HepG2 (cell line): Measurements from ENCODE around the gene AIMP2. TPM values are rescaled to one million over a fixed set of nuclear protein-coding genes. Genes with fewer than 3 reads are reported as not detected.
"Not testable (repeated sequence)": the region's sequence is repeated elsewhere in the genome, so short reads cannot be mapped to it uniquely, and the experiment has no call there.

Source experiments
- ATAC-seq: fragments of 200-7000 bp; cut with Tn5 transposase; 3 replicates; pipeline ENCODE4 v1.9.1; 2020; ENCODE audit warnings: mild to moderate bottlenecking, moderate library complexity
- BruUV-seq: library from RNA; stranded (reverse); fragments of 400-500 nt; replicated peaks from 2 replicates; lab custom pipeline; 2021; lab: Mats Ljungman, UMichigan
- CTCF ChIA-PET: fragments of 300-600 bp; formaldehyde crosslinking; extraction: SDS; loops from one replicate; lab custom pipeline; 2021; ENCODE audit warnings: low total read pairs, inconsistent platforms, low intra/inter-chr PET ratio; lab: Yijun Ruan, JAX
- POLR2A ChIA-PET: fragments of 350-600 bp; sonication (Branson Sonifier 250); formaldehyde crosslinking; loops from one replicate; lab custom pipeline; 2020; ENCODE audit warnings: antibody characterized with exemption, inconsistent platforms; lab: Yijun Ruan, JAX
- DNase-seq: peaks from one replicate; pipeline ENCODE4 v3.0.0-alpha.2; 2015; ENCODE audit warnings: low spot score
- FAIRE-seq: peaks from 3 replicates; lab custom pipeline; 2011; peaks lifted over from hg19 to GRCh38; lab: Jason Lieb, UNC
- H2AFZ ChIP-seq: one replicate; pipeline ENCODE4 v1.6.1; 2011; ENCODE audit warnings: low read length, inconsistent platforms
- H3K27ac ChIP-seq: fragments of 300-600 bp; 3 replicates; pipeline ENCODE4 v1.8.0; 2011; ENCODE audit warnings: mixed run types, mild to moderate bottlenecking, mixed read lengths, low read length, inconsistent platforms; ENCODE audit not compliant: insufficient read depth; ENCODE audit errors: extremely low read length
- H3K27me3 ChIP-seq, 2 experiments: fragments of 200-600 bp in 1 of 2; 2 replicates in 1 of 2; 3 replicates in 1 of 2; pipeline versions ENCODE4 v1.6.0 to v1.8.0; 2011; ENCODE audit warnings: low read length in 2 of 2, mild to moderate bottlenecking in 2 of 2, moderate library complexity in 2 of 2, inconsistent platforms in 1 of 2; ENCODE audit not compliant: insufficient read depth in 2 of 2, control insufficient read depth in 1 of 2
- H3K36me3 ChIP-seq, 2 experiments: fragments of 200-600 bp in 1 of 2; replicated peaks in 1 of 2; 2 replicates in 1 of 2; 3 replicates in 1 of 2; pipeline versions ENCODE4 v1.5.1 to v1.8.0; 2011; ENCODE audit warnings: low read length in 2 of 2, inconsistent platforms in 1 of 2; ENCODE audit not compliant: insufficient read depth in 2 of 2, control insufficient read depth in 1 of 2
- H3K4me1 ChIP-seq: 2 replicates; pipeline ENCODE4 v1.5.1; 2012; ENCODE audit warnings: low read length, inconsistent platforms; ENCODE audit not compliant: insufficient read depth
- H3K4me2 ChIP-seq: 2 replicates; pipeline ENCODE4 v1.6.0; 2011; ENCODE audit warnings: low read depth, low read length, inconsistent platforms
- H3K4me3 ChIP-seq, 3 experiments: fragments of 200-600 bp in 1 of 3; sonication (generic), shearing (Covaris generic) in 1 of 3; replicated peaks in 1 of 3; 2 replicates each; pipeline ENCODE4 v1.5.1; 2011 to 2016; ENCODE audit warnings: low read length in 3 of 3, inconsistent platforms in 2 of 3, low read depth in 2 of 3, mild to moderate bottlenecking in 2 of 3, control low read depth in 1 of 3, mixed read lengths in 1 of 3; ENCODE audit not compliant: insufficient read depth in 1 of 3
- H3K79me2 ChIP-seq: one replicate; pipeline ENCODE4 v1.6.1; 2011; ENCODE audit warnings: low read length, inconsistent platforms; ENCODE audit not compliant: insufficient read depth
- H3K9ac ChIP-seq: 2 replicates; pipeline ENCODE4 v1.6.0; 2011; ENCODE audit warnings: mild to moderate bottlenecking, low read depth, low read length, inconsistent platforms; ENCODE audit not compliant: insufficient read depth
- H3K9me3 ChIP-seq: 2 replicates; pipeline ENCODE4 v1.5.1; 2012; ENCODE audit warnings: mild to moderate bottlenecking, low read length
- H4K20me1 ChIP-seq: 2 replicates; pipeline ENCODE4 v1.6.0; 2011; ENCODE audit warnings: inconsistent platforms, mild to moderate bottlenecking, low read length, moderate library complexity; ENCODE audit not compliant: insufficient read depth
- CHD4 ChIP-seq: fragments of 200-600 bp; sonication (generic); IDR thresholded peaks from 2 replicates; pipeline ENCODE4 v1.7.0; 2017; ENCODE audit warnings: mild to moderate bottlenecking, low read length, borderline replicate concordance
- NCOA1 ChIP-seq: sonication (generic); formaldehyde crosslinking; IDR thresholded peaks from 2 replicates; pipeline ENCODE4 v1.9.0; 2021; ENCODE audit warnings: missing genetic modification reagents
- REL ChIP-seq: sonication (generic); formaldehyde crosslinking; conservative IDR thresholded peaks from 2 replicates; pipeline ENCODE4 v1.8.0; 2022; ENCODE audit warnings: mild to moderate bottlenecking, missing genetic modification reagents, moderate library complexity
- TBL1XR1 ChIP-seq: fragments of 150-350 bp; IDR thresholded peaks from 2 replicates; pipeline ENCODE4 v1.6.1; 2014; ENCODE audit warnings: borderline replicate concordance, low read length; ENCODE audit not compliant: partially characterized antibody
- WGBS: methylation state at CpG from one replicate; pipeline ENCODE4 v1.1.6; 2017; ENCODE audit warnings: low lambda C conversion rate; 5-methylcytosine and 5-hydroxymethylcytosine counted together
- in situ Hi-C: cut with HindIII; loops from 2 replicates; pipeline ENCODE4 v1.10.0; 2017; ENCODE audit warnings: low pct_unique_long_range_greater_than_20kb; ENCODE audit not compliant: extremely low pct_ligation_motif_present
- intact Hi-C: fragments of 100-400 bp; cut with micrococcal nuclease; formaldehyde crosslinking; loops from one replicate; pipeline ENCODE4 v1.10.0; 2022; ENCODE audit not compliant: unreplicated experiment
- polyA plus RNA-seq, 8 experiments: library from polyadenylated mRNA; depleted of rRNA in 3 of 8; stranded (reverse) in 7 of 8; unstranded in 1 of 8; fragments of >200 nt; fragmentation: Illumina TruSeq in 4 of 8; extraction: Trizol in 4 of 8; gene quantifications; 2 replicates each; pipeline versions ENCODE4 v1.2.1 to v1.2.3, GENCODE V29; 2011 to 2016; ENCODE audit warnings: low read depth in 4 of 8, missing spikeins in 1 of 8, mixed read lengths in 1 of 8; ENCODE audit not compliant: insufficient read depth in 1 of 8
- total RNA-seq, 5 experiments: library from RNA; depleted of rRNA; stranded (reverse); fragments of >200 nt; fragmentation: Illumina TruSeq; extraction: Trizol; gene quantifications; 2 replicates each; pipeline ENCODE4 v1.2.3, GENCODE V29; 2016; ENCODE audit warnings: low read depth in 1 of 5
- TF ChIP-seq, protein P1 (sequence below): IDR thresholded peaks from 2 replicates; pipeline ENCODE4 v1.6.1; 2016; ENCODE audit warnings: low read depth, missing genetic modification reagents, missing compliant biosample characterization
- TF ChIP-seq, protein P2 (sequence below): sonication (generic); formaldehyde crosslinking; IDR thresholded peaks from 2 replicates; pipeline ENCODE4 v1.5.0; 2020; ENCODE audit warnings: missing genetic modification reagents
- TF ChIP-seq, protein P3 (sequence below): sonication (generic); formaldehyde crosslinking; IDR thresholded peaks from 2 replicates; pipeline ENCODE4 v1.4.0; 2020; ENCODE audit warnings: missing genetic modification reagents, mild to moderate bottlenecking, borderline replicate concordance
- TF ChIP-seq, protein P4 (sequence below): sonication (generic); formaldehyde crosslinking; IDR thresholded peaks from 2 replicates; pipeline ENCODE4 v1.8.0; 2023; ENCODE audit warnings: mild to moderate bottlenecking, missing genetic modification reagents

The AIMP2 gene
- total and polyA plus RNA-seq, 2 of the 13 experiments (the other 11 are each of a cell fraction or from before 2014, with no cell fraction given) = 38.2 to 84.9 TPM

DNA sequence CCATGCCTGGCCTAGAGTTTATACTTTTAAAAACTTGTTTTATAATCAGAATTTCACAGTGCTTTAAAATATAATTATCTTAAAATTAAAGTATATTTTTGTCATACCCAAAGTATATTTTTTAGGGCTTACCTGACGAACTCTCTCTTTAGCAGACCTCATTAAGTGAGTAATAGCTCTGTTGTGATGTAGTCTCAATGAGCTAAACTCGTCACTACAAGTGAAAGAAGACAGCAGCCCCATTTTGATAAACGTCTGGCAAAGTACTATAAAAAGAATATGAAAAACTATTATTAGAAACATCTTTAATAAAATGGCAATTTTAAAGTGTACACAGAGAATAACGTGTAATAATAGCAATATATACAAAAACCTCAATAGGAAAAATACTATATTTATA is 40.7 kb downstream of the AIMP2 start (continued):
- TF ChIP-seq NCOA1 (CRISPR knock-in tag) (no peak), REL (CRISPR knock-in tag) (no peak)
- TF ChIP-seq, protein P1, sequence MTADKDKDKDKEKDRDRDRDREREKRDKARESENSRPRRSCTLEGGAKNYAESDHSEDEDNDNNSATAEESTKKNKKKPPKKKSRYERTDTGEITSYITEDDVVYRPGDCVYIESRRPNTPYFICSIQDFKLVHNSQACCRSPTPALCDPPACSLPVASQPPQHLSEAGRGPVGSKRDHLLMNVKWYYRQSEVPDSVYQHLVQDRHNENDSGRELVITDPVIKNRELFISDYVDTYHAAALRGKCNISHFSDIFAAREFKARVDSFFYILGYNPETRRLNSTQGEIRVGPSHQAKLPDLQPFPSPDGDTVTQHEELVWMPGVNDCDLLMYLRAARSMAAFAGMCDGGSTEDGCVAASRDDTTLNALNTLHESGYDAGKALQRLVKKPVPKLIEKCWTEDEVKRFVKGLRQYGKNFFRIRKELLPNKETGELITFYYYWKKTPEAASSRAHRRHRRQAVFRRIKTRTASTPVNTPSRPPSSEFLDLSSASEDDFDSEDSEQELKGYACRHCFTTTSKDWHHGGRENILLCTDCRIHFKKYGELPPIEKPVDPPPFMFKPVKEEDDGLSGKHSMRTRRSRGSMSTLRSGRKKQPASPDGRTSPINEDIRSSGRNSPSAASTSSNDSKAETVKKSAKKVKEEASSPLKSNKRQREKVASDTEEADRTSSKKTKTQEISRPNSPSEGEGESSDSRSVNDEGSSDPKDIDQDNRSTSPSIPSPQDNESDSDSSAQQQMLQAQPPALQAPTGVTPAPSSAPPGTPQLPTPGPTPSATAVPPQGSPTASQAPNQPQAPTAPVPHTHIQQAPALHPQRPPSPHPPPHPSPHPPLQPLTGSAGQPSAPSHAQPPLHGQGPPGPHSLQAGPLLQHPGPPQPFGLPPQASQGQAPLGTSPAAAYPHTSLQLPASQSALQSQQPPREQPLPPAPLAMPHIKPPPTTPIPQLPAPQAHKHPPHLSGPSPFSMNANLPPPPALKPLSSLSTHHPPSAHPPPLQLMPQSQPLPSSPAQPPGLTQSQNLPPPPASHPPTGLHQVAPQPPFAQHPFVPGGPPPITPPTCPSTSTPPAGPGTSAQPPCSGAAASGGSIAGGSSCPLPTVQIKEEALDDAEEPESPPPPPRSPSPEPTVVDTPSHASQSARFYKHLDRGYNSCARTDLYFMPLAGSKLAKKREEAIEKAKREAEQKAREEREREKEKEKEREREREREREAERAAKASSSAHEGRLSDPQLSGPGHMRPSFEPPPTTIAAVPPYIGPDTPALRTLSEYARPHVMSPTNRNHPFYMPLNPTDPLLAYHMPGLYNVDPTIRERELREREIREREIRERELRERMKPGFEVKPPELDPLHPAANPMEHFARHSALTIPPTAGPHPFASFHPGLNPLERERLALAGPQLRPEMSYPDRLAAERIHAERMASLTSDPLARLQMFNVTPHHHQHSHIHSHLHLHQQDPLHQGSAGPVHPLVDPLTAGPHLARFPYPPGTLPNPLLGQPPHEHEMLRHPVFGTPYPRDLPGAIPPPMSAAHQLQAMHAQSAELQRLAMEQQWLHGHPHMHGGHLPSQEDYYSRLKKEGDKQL (CRISPR knock-in tag) = no peak
- TF ChIP-seq, protein P2, sequence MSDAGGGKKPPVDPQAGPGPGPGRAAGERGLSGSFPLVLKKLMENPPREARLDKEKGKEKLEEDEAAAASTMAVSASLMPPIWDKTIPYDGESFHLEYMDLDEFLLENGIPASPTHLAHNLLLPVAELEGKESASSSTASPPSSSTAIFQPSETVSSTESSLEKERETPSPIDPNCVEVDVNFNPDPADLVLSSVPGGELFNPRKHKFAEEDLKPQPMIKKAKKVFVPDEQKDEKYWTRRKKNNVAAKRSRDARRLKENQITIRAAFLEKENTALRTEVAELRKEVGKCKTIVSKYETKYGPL (CRISPR knock-in tag) = no peak

DNA sequence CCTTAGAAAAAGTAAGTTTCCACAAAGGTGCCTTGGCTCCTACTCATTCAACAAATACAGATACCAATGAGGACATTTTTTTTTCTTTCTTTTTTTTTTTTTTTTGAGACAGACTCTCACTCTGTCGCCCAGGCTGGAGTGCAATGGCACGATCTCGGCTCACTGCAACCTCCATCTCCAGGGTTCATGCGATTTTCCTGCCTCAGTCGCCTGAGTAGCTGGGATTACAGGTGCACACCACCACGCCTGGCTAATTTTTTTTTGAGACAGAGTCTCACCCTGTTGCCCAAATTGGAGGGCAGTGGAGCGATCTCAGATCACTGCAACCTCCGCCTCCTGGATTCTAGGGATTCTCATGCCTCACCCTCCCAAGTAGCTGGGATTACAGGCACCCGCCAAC is 42.1 kb downstream of the AIMP2 start:
- ChIA-PET CTCF (interaction anchor here (0.9 kb wide), 1 partner anchor 25 kb away, joined by 3 read pairs; no protein-coding TSS in a partner anchor), POLR2A (interaction anchor here (1.0 to 1.5 kb wide), 3 partner anchors 9 to 43 kb away, joined by 3 to 5 read pairs (median 3); partner anchors contain the start of genes AIMP2 and PMS2)
- H3K4me2 ChIP-seq = peak overlapping the region; percentile 38; the same call in 1 of the 2 replicates
- DNase-seq, H3K27me3 ChIP-seq, H3K9me3 ChIP-seq, FAIRE-seq, in situ Hi-C loops, H3K4me3 ChIP-seq, H2AFZ ChIP-seq, BruUV-seq, intact Hi-C loops: not testable (repeated sequence)
- H4K20me1 ChIP-seq = peaks cover 14% of the 10 kb centered on the region; the same call in 1 of the 2 replicates
- H3K79me2 ChIP-seq = peaks cover 17% of the 10 kb centered on the region
- peaks cover 34% of the 10 kb centered on the region for H3K4me1 ChIP-seq
- WGBS = 65% methylated on average over 9 of the region's 9 CpGs
- H3K27ac ChIP-seq = peak overlapping the region; percentile 74
- H3K9ac ChIP-seq = peak overlapping the region; percentile 16; the same call in 1 of the 2 replicates
- peaks cover 17 to 40% of the 10 kb centered on the region in 2 experiments for H3K36me3 ChIP-seq
- ATAC-seq = peak; percentile 5; the same call in 2 of the 3 replicates
- TF ChIP-seq CHD4 = peak; percentile 70; the same call in 1 of the 2 replicates
- TF ChIP-seq, protein P3, sequence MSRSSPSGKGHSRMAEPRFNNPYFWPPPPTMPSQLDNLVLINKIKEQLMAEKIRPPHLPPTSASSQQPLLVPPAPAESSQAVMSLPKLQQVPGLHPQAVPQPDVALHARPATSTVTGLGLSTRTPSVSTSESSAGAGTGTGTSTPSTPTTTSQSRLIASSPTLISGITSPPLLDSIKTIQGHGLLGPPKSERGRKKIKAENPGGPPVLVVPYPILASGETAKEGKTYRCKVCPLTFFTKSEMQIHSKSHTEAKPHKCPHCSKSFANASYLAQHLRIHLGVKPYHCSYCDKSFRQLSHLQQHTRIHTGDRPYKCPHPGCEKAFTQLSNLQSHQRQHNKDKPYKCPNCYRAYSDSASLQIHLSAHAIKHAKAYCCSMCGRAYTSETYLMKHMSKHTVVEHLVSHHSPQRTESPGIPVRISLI = peak; percentile 85
- peak; percentile 4 for TF ChIP-seq TBL1XR1
- TF ChIP-seq, protein P4, sequence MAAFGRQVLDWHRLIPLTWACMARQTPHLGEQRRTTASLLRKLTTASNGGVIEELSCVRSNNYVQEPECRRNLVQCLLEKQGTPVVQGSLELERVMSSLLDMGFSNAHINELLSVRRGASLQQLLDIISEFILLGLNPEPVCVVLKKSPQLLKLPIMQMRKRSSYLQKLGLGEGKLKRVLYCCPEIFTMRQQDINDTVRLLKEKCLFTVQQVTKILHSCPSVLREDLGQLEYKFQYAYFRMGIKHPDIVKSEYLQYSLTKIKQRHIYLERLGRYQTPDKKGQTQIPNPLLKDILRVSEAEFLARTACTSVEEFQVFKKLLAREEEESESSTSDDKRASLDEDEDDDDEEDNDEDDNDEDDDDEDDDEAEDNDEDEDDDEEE (CRISPR knock-in tag) = 0 out of 2 replicates have a peak, but pooled peaks have one; percentile 22
